H1 (cell line): ENCODE data around the gene UIMC1. TPM values are rescaled to one million over a fixed set of nuclear protein-coding genes. Genes with fewer than 3 reads are reported as not detected.

Experiments used
- CTCF ChIA-PET: fragments of 300-600 bp; sonication (Branson Sonifier 250); formaldehyde crosslinking; loops from one replicate; lab custom pipeline; 2021; ENCODE audit not compliant: partially characterized antibody; lab: Charles Lee
- POLR2A ChIA-PET: fragments of 300-600 bp; sonication (Branson Sonifier 250); formaldehyde crosslinking; loops from one replicate; lab custom pipeline; 2021; ENCODE audit warnings: inconsistent platforms; ENCODE audit not compliant: partially characterized antibody; lab: Charles Lee
- DNase-seq, 2 experiments: peaks; one replicate each; pipeline versions ENCODE4 v3.0.0 to v3.0.0-alpha.2; 2010 to 2022; ENCODE audit warnings: low spot score in 2 of 2, low read depth in 1 of 2, mixed read lengths in 1 of 2
- FAIRE-seq: peaks from 2 replicates; lab custom pipeline; 2011; peaks lifted over from hg19 to GRCh38; lab: Jason Lieb, UNC
- H2AFZ ChIP-seq: 2 replicates; pipeline ENCODE4 v1.8.1; 2012; ENCODE audit warnings: low read length, inconsistent platforms
- H2AK5ac ChIP-seq: 2 replicates; pipeline ENCODE4 v1.6.1; 2013; ENCODE audit warnings: low read depth, low read length
- H2BK120ac ChIP-seq: replicated peaks from 2 replicates; pipeline ENCODE3; 2013; ENCODE audit warnings: low read depth, low read length, inconsistent platforms
- H2BK12ac ChIP-seq: 2 replicates; pipeline ENCODE4 v1.6.1; 2013; ENCODE audit warnings: low read depth, low read length
- H2BK15ac ChIP-seq: 2 replicates; pipeline ENCODE4 v1.6.1; 2013; ENCODE audit warnings: low read length
- H2BK20ac ChIP-seq: 2 replicates; pipeline ENCODE4 v1.6.1; 2013; ENCODE audit warnings: low read length
- H2BK5ac ChIP-seq: 2 replicates; pipeline ENCODE4 v1.6.1; 2013; ENCODE audit warnings: low read depth, low read length
- H3K14ac ChIP-seq: 2 replicates; pipeline ENCODE4 v1.6.1; 2013; ENCODE audit warnings: inconsistent platforms; ENCODE audit not compliant: insufficient read length
- H3K18ac ChIP-seq: 2 replicates; pipeline ENCODE4 v1.6.1; 2013; ENCODE audit warnings: low read length; ENCODE audit errors: extremely low read depth
- H3K23ac ChIP-seq: 2 replicates; pipeline ENCODE4 v1.6.1; 2013; ENCODE audit warnings: inconsistent platforms; ENCODE audit not compliant: insufficient read length
- H3K23me2 ChIP-seq: 2 replicates; pipeline ENCODE4 v1.6.1; 2013; ENCODE audit warnings: low read depth, low read length
- H3K27ac ChIP-seq: 2 replicates; pipeline ENCODE4 v1.6.1; 2011; ENCODE audit warnings: low read depth, low read length, inconsistent platforms
- H3K27me3 ChIP-seq, 4 experiments: replicated peaks in 1 of 4; 1 replicate in 1 of 4; 2 replicates in 3 of 4; pipeline versions ENCODE4 v1.6.1 to v1.8.1; 2011 to 2013; ENCODE audit warnings: low read length in 3 of 4, mild to moderate bottlenecking in 3 of 4, inconsistent platforms in 2 of 4, mixed read lengths in 2 of 4, moderate library complexity in 1 of 4; ENCODE audit not compliant: control insufficient read depth in 3 of 4, insufficient read depth in 3 of 4; ENCODE audit errors: extremely low read depth in 1 of 4
- H3K36me3 ChIP-seq, 4 experiments: 2 replicates each; pipeline versions ENCODE4 v1.6.1 to v1.8.1; 2011 to 2013; ENCODE audit warnings: mild to moderate bottlenecking in 4 of 4, low read length in 3 of 4, moderate library complexity in 2 of 4, control low read depth in 1 of 4, inconsistent platforms in 1 of 4; ENCODE audit not compliant: insufficient read depth in 4 of 4, control insufficient read depth in 2 of 4
- H3K4ac ChIP-seq: replicated peaks from 2 replicates; pipeline ENCODE3; 2013; ENCODE audit warnings: low read length, low read depth, mixed read lengths, inconsistent platforms; ENCODE audit not compliant: insufficient read length
- H3K4me1 ChIP-seq, 4 experiments: replicated peaks in 1 of 4; 1 replicate in 1 of 4; 2 replicates in 3 of 4; pipeline versions ENCODE4 v1.6.1 to v1.8.1; 2011 to 2013; ENCODE audit warnings: low read length in 3 of 4, inconsistent platforms in 2 of 4, mixed read lengths in 1 of 4; ENCODE audit not compliant: insufficient read depth in 4 of 4, control insufficient read depth in 3 of 4
- H3K4me2 ChIP-seq, 2 experiments: 2 replicates each; pipeline versions ENCODE4 v1.6.1 to v1.8.1; 2011 to 2013; ENCODE audit warnings: low read depth in 2 of 2, low read length in 2 of 2, control low read depth in 1 of 2, inconsistent platforms in 1 of 2, mild to moderate bottlenecking in 1 of 2; ENCODE audit not compliant: insufficient read depth in 1 of 2
- H3K4me3 ChIP-seq, 4 experiments: fragments of 200-600, 300-600 bp in 1 of 4; sonication (generic), shearing (Covaris generic), sonication (Bioruptor Twin) in 1 of 4; 2 replicates each; pipeline versions ENCODE4 v1.5.1 to v1.8.1; 2011 to 2016; ENCODE audit warnings: low read length in 4 of 4, low read depth in 3 of 4, control low read depth in 2 of 4, inconsistent platforms in 2 of 4, mild to moderate bottlenecking in 2 of 4, mixed read lengths in 1 of 4, moderate library complexity in 1 of 4; ENCODE audit not compliant: insufficient read depth in 2 of 4; ENCODE audit errors: extremely low read depth in 1 of 4
- H3K56ac ChIP-seq: replicated peaks from 2 replicates; pipeline ENCODE3; 2013; ENCODE audit warnings: low read depth, mild to moderate bottlenecking, mixed read lengths, low read length, inconsistent platforms; ENCODE audit not compliant: insufficient read length
- H3K79me1 ChIP-seq: 2 replicates; pipeline ENCODE4 v1.6.1; 2013; ENCODE audit warnings: low read depth, low read length, control low read depth
- H3K79me2 ChIP-seq, 2 experiments: 2 replicates each; pipeline versions ENCODE4 v1.6.1 to v1.8.1; 2012 to 2013; ENCODE audit warnings: low read length in 2 of 2, mild to moderate bottlenecking in 2 of 2, inconsistent platforms in 1 of 2; ENCODE audit not compliant: insufficient read depth in 2 of 2, control insufficient read depth in 1 of 2
- H3K9ac ChIP-seq, 4 experiments: replicated peaks in 1 of 4; 1 replicate in 1 of 4; 2 replicates in 3 of 4; pipeline versions ENCODE4 v1.6.1 to v1.8.1; 2011 to 2013; ENCODE audit warnings: low read depth in 3 of 4, low read length in 3 of 4, control low read depth in 2 of 4, mild to moderate bottlenecking in 2 of 4, moderate library complexity in 2 of 4, inconsistent platforms in 1 of 4; ENCODE audit errors: extremely low read depth in 1 of 4
- H3K9me3 ChIP-seq, 2 experiments: 2 replicates each; pipeline versions ENCODE4 v1.6.1 to v1.8.1; 2012 to 2013; ENCODE audit warnings: mild to moderate bottlenecking in 2 of 2, moderate library complexity in 2 of 2, control low read depth in 1 of 2, inconsistent platforms in 1 of 2, low read depth in 1 of 2, low read length in 1 of 2, mixed read lengths in 1 of 2; ENCODE audit not compliant: insufficient read depth in 2 of 2
- H4K20me1 ChIP-seq, 2 experiments: replicated peaks in 1 of 2; 2 replicates each; pipeline versions ENCODE3 to v1.8.1; 2011 to 2013; ENCODE audit warnings: inconsistent platforms in 2 of 2, low read length in 2 of 2, mild to moderate bottlenecking in 1 of 2; ENCODE audit not compliant: insufficient read depth in 2 of 2, control insufficient read depth in 1 of 2
- H4K5ac ChIP-seq: 2 replicates; pipeline ENCODE4 v1.6.1; 2013; ENCODE audit warnings: low read length, low read depth, mixed read lengths, inconsistent platforms; ENCODE audit not compliant: insufficient read length
- H4K8ac ChIP-seq: 2 replicates; pipeline ENCODE4 v1.8.0; 2013; ENCODE audit warnings: mild to moderate bottlenecking, moderate library complexity, low read length, inconsistent platforms; ENCODE audit not compliant: insufficient read depth; ENCODE audit errors: extremely low read depth
- H4K91ac ChIP-seq: replicated peaks from 2 replicates; pipeline ENCODE3; 2013; ENCODE audit warnings: low read length, mixed read lengths, inconsistent platforms; ENCODE audit not compliant: insufficient read length
- CBX5 ChIP-seq: fragments of 300-800, 300-1000 bp; sonication (generic); IDR thresholded peaks from 2 replicates; pipeline ENCODE4 v1.7.1; 2016; ENCODE audit warnings: antibody characterized with exemption, low read length, low read depth
- CHD1 ChIP-seq: IDR thresholded peaks from 2 replicates; pipeline ENCODE4 v1.6.1; 2012; ENCODE audit warnings: low read depth, low read length, improper control_type of control experiment
- CHD2 ChIP-seq: IDR thresholded peaks from 2 replicates; pipeline ENCODE4 v1.6.1; 2012; ENCODE audit warnings: low read length, improper control_type of control experiment
- HDAC6 ChIP-seq: IDR thresholded peaks from one replicate; pipeline ENCODE4 v1.7.1; 2012; ENCODE audit warnings: low read depth, mild to moderate bottlenecking, inconsistent platforms, low read length, moderate library complexity
- JUND ChIP-seq: IDR thresholded peaks from 2 replicates; pipeline ENCODE4 v1.6.1; 2011; ENCODE audit warnings: mild to moderate bottlenecking, improper control_type of control experiment, low read length
- NRF1 ChIP-seq: IDR thresholded peaks from 2 replicates; pipeline ENCODE4 v1.6.1; 2011; ENCODE audit warnings: mild to moderate bottlenecking, low read depth, low read length, improper control_type of control experiment
- POU5F1 ChIP-seq: IDR thresholded peaks from 2 replicates; pipeline ENCODE4 v1.6.1; 2011; ENCODE audit warnings: low read depth, mild to moderate bottlenecking, low read length, moderate library complexity
- RXRA ChIP-seq: IDR thresholded peaks from 2 replicates; pipeline ENCODE4 v1.6.1; 2011; ENCODE audit warnings: low read depth, mild to moderate bottlenecking, low read length, moderate library complexity; ENCODE audit not compliant: insufficient read depth
- WGBS, 2 experiments: shearing (Covaris generic) in 1 of 2; methylation state at CpG; one replicate each; pipeline versions ENCODE4 v1.1.6 to v1.1.7; 2013 to 2015; ENCODE audit warnings: low lambda C conversion rate in 2 of 2, mixed read lengths in 2 of 2, inconsistent platforms in 1 of 2, low coverage in 1 of 2, missing lambda C conversion rate in 1 of 2; ENCODE audit not compliant: insufficient replicate concordance in 2 of 2, insufficient coverage in 1 of 2, insufficient read length in 1 of 2; ENCODE audit errors: extremely low coverage in 1 of 2, missing lambda C conversion rate in 1 of 2; 5-methylcytosine and 5-hydroxymethylcytosine counted together
- polyA plus RNA-seq, 7 experiments: library from polyadenylated mRNA; depleted of rRNA in 3 of 7; stranded (reverse) in 5 of 7; unstranded in 2 of 7; fragments of >200 nt in 5 of 7; fragments of 200-250 nt in 2 of 7; gene quantifications; 1 replicate in 5 of 7; 2 replicates in 1 of 7; 4 replicates in 1 of 7; pipeline versions ENCODE4 v1.2.1 to v1.2.3, GENCODE V29; 2011 to 2013; ENCODE audit warnings: missing spikeins in 2 of 7, mixed read lengths in 2 of 7
- total RNA-seq: library from RNA; stranded (reverse); fragmentation: NEBNext Ultra II Directional; extraction: Animal tissue kit (Norgen Biotek cat#: 25700); gene quantifications from 2 replicates; pipeline ENCODE4 v1.2.1, GENCODE V29; 2021
- TF ChIP-seq, protein P1 (sequence below): IDR thresholded peaks from 2 replicates; pipeline ENCODE4 v1.6.1; 2012; ENCODE audit warnings: inconsistent platforms

UIMC1 gene
- total and polyA plus RNA-seq, 2 of the 8 experiments (the other 6 are each of a cell fraction or from before 2014, with no cell fraction given): 12.8 to 43.7 TPM

DNA sequence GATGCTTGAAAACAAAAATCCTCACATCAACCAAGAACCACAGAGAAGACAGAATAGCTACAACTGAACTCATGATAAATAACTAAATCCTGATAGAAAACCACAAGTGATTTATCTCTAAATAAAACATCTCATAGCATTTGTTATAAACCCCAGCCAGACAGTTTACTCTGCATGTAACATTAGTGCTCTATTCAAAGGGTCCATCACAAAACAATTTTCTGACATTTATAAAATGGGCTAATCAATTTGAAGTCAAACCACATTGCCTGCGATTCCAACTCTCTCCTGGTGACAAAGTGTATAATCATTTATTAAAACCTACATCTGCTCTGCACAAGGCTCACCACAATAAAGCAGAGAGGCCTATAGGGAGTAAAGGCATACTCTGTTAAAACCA, 49.8 kb downstream of the UIMC1 start:
- no peak overlapping the region for H3K27ac ChIP-seq
- no peak overlapping the region for H2BK15ac ChIP-seq
- no peak overlapping the region for H4K91ac ChIP-seq
- no peak overlapping the region for H3K4me2 ChIP-seq
- H3K23ac ChIP-seq: no peak overlapping the region
- no peak overlapping the region for H4K5ac ChIP-seq
- no peaks in the 10 kb centered on the region for H3K27me3 ChIP-seq
- H2BK5ac ChIP-seq: no peak overlapping the region
- no peak overlapping the region for H2AK5ac ChIP-seq
- no peaks in the 10 kb centered on the region for H3K4me1 ChIP-seq
- CTCF ChIA-PET: interaction anchor here (1.3 to 3.3 kb wide), 5 partner anchors 9 to 292 kb away, joined by 3 to 13 read pairs (median 3); no protein-coding TSS in a partner anchor
- no peak overlapping the region for H3K56ac ChIP-seq
- no peak overlapping the region for H3K18ac ChIP-seq
- H2AFZ ChIP-seq: no peak overlapping the region
- TF ChIP-seq JUND (no peak), CHD1 (no peak), CHD2 (no peak), POU5F1 (no peak), RXRA (no peak), NRF1 (no peak), HDAC6 (no peak), CBX5 (no peak)
- TF ChIP-seq, protein P1, sequence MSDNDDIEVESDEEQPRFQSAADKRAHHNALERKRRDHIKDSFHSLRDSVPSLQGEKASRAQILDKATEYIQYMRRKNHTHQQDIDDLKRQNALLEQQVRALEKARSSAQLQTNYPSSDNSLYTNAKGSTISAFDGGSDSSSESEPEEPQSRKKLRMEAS: no peak
- H2BK120ac ChIP-seq: no peak overlapping the region
- H3K4ac ChIP-seq: no peak overlapping the region
- FAIRE-seq (no peak), DNase-seq (no peak)
- WGBS, 2 experiments: 90% methylated on average over 1 of the region's 1 CpG; no CpG with 5 or more reads in 1 of the 2 experiments
- H3K79me1 ChIP-seq: no peaks in the 10 kb centered on the region; the same call in 1 of the 2 replicates
- H4K8ac ChIP-seq: no peak overlapping the region
- no peak overlapping the region for H3K14ac ChIP-seq
- H2BK12ac ChIP-seq: no peak overlapping the region
- POLR2A ChIA-PET: interaction anchor here (1.3 kb wide), 1 partner anchor 8 kb away, joined by 3 read pairs; no protein-coding TSS in a partner anchor
- no peaks in the 10 kb centered on the region for H4K20me1 ChIP-seq
- no peaks in the 10 kb centered on the region for H3K79me2 ChIP-seq
- peaks cover 0 to 31% (median 5%) of the 10 kb centered on the region in 4 experiments; a peak in 6 of 8 replicates for H3K36me3 ChIP-seq
- no peak overlapping the region for H3K9ac ChIP-seq
- H2BK20ac ChIP-seq: no peak overlapping the region
- H3K9me3 ChIP-seq: no peaks in the 10 kb centered on the region; a peak in 1 of 4 replicates
- H3K4me3 ChIP-seq: no peak overlapping the region
- no peaks in the 10 kb centered on the region for H3K23me2 ChIP-seq
